Panc1 (cell line): Measurements from ENCODE around the gene HSD3B2.

Experiments used
- CTCF ChIP-seq: fragments of 450-650 bp; IDR thresholded peaks from 2 replicates; pipeline ENCODE4 v1.5.1; 2017; ENCODE audit warnings: mild to moderate bottlenecking
- SIN3A ChIP-seq: IDR thresholded peaks from 2 replicates; pipeline ENCODE4 v1.6.1; 2012; ENCODE audit warnings: low read depth, mild to moderate bottlenecking, low read length, moderate library complexity, borderline replicate concordance; ENCODE audit not compliant: insufficient read depth

DNA sequence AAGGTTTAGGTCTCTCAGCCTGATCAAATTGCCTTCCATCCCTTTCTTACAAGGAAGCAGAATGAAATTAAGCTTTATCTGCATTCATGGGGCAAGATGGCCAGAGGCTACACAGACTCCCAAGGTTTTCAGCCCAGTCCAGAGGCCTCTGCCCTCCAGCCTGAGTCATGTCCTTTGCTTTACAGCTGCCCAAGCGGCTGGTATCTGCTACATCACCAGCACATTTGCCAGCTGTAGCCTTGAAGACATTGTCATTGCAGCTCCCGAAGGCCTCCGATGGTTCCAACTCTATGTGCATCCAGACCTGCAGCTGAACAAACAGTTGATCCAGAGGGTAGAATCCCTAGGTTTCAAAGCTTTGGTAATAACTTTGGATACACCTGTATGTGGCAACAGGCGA, 30.4 kb upstream of the HSD3B2 start:
- no peak for TF ChIP-seq CTCF
- TF ChIP-seq SIN3A, result no peak
